ENCODE results near the gene BCAR3.

The BCAR3 gene

GRCh38 chr1:93605812-93606512 is 75.7 kb downstream of the BCAR3 start:
- WGBS (ENCODE audit: extremely low coverage, insufficient coverage, insufficient read length), result no CpG with 5 or more reads among the region's 4 CpGs
- Histone ChIP-seq H3K27ac (ENCODE audit: low read depth, low read length) (no peak overlapping the region), H2BK5ac (ENCODE audit: low read depth, low read length, poor library complexity) (no peak overlapping the region), H3K23ac (ENCODE audit: low read length) (no peak overlapping the region), H2BK120ac (ENCODE audit: insufficient read depth, low read length, poor library complexity) (no peak overlapping the region), H3K4me1 (ENCODE audit: control insufficient read depth in 1 of 2, insufficient read depth in 2 of 2, low read length in 2 of 2) (peaks cover 29 to 43% of the 10 kb centered on the region in 2 experiments), H4K91ac (ENCODE audit: low read depth, low read length) (no peak overlapping the region), H2AK5ac (ENCODE audit: low read length) (no peak overlapping the region), H3K27me3 (ENCODE audit: insufficient read depth, low read length) (no peaks in the 10 kb centered on the region), H2AFZ (ENCODE audit: insufficient read depth, low read length, poor library complexity) (no peak overlapping the region), H3K14ac (ENCODE audit: low read length) (no peak overlapping the region), H3K9me3 (ENCODE audit: insufficient read depth, low read depth, low read length) (no peaks in the 10 kb centered on the region), H3K79me2 (ENCODE audit: control insufficient read depth, insufficient read depth, low read length, poor library complexity) (peaks cover 10% of the 10 kb centered on the region), H3K9ac (ENCODE audit: low read length) (no peak overlapping the region), H3K36me3 (ENCODE audit: control insufficient read depth in 1 of 2, insufficient read depth in 2 of 2, low read length in 2 of 2) (no peaks in the 10 kb centered on the region), H3K4ac (ENCODE audit: low read depth, low read length) (no peak overlapping the region), H3K4me3 (ENCODE audit: low read depth, low read length) (no peak overlapping the region), H3K4me2 (ENCODE audit: low read length) (no peak overlapping the region), H4K8ac (ENCODE audit: low read depth, low read length) (no peak overlapping the region), H3K79me1 (ENCODE audit: low read length) (peaks cover 21% of the 10 kb centered on the region), H2BK12ac (ENCODE audit: low read length) (no peak overlapping the region), H3K18ac (ENCODE audit: low read length) (no peak overlapping the region), H4K12ac (ENCODE audit: low read depth, low read length) (no peak overlapping the region)
- no peak for DNase-seq

DNA sequence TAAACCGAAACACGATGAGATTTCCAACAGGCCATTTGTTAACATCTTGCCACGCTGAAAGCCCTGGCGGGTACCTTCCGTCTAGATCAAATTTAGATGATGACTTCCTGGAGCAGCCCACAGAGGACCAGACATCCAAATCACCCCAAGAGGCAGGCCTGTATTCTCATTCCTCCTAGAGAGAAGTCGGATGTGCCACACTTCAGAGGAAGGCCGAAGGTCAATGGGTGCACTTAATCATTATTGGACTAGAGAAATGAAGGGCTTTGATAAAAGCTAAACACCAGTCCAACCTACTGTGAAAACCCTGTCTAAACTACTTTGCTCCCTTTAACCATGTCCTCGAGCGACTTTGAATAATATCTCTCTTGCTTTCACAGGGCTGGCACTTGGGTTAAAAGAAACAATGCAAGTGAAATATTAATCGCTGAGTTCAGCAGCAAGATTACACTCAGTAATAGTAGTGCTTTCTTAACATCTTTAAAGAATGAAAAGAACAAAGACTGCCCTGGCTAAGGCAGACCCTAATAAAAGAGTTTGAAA is 76.5 kb downstream of the BCAR3 start:
- Histone ChIP-seq H3K4me3 (ENCODE audit: low read depth, low read length) (no peak overlapping the region), H3K4me1 (ENCODE audit: control insufficient read depth in 1 of 2, insufficient read depth in 2 of 2, low read length in 2 of 2) (peaks cover 37 to 51% of the 10 kb centered on the region in 2 experiments), H4K8ac (ENCODE audit: low read depth, low read length) (no peak overlapping the region), H3K4ac (ENCODE audit: low read depth, low read length) (peak overlapping the region; percentile 47), H3K14ac (ENCODE audit: low read length) (peak overlapping the region; percentile 13), H3K18ac (ENCODE audit: low read length) (no peak overlapping the region), H3K4me2 (ENCODE audit: low read length) (no peak overlapping the region), H4K91ac (ENCODE audit: low read depth, low read length) (peak overlapping the region; percentile 7), H2BK120ac (ENCODE audit: insufficient read depth, low read length, poor library complexity) (peak overlapping the region; percentile 48), H2BK5ac (ENCODE audit: low read depth, low read length, poor library complexity) (no peak overlapping the region), H3K79me2 (ENCODE audit: control insufficient read depth, insufficient read depth, low read length, poor library complexity) (peaks cover 15% of the 10 kb centered on the region), H3K27ac (ENCODE audit: low read depth, low read length) (no peak overlapping the region), H3K23ac (ENCODE audit: low read length) (no peak overlapping the region), H3K36me3 (ENCODE audit: control insufficient read depth in 1 of 2, insufficient read depth in 2 of 2, low read length in 2 of 2) (no peaks in the 10 kb centered on the region), H3K9ac (ENCODE audit: low read length) (no peak overlapping the region), H3K9me3 (ENCODE audit: insufficient read depth, low read depth, low read length) (no peaks in the 10 kb centered on the region), H2AFZ (ENCODE audit: insufficient read depth, low read length, poor library complexity) (no peak overlapping the region), H2BK12ac (ENCODE audit: low read length) (no peak overlapping the region), H4K12ac (ENCODE audit: low read depth, low read length) (no peak overlapping the region), H2AK5ac (ENCODE audit: low read length) (no peak overlapping the region), H3K27me3 (ENCODE audit: insufficient read depth, low read length) (no peaks in the 10 kb centered on the region), H3K79me1 (ENCODE audit: low read length) (peaks cover 28% of the 10 kb centered on the region)
- no peak for DNase-seq
- no CpG with 5 or more reads among the region's 10 CpGs for WGBS (ENCODE audit: extremely low coverage, insufficient coverage, insufficient read length)

GRCh38 chr1:93604411-93604810 is 77.2 kb downstream of the BCAR3 start:
- Histone ChIP-seq H3K4ac (ENCODE audit: low read depth, low read length) (no peak overlapping the region), H3K79me2 (ENCODE audit: control insufficient read depth, insufficient read depth, low read length, poor library complexity) (peaks cover 12% of the 10 kb centered on the region), H3K27me3 (ENCODE audit: insufficient read depth, low read length) (no peaks in the 10 kb centered on the region), H2AK5ac (ENCODE audit: low read length) (no peak overlapping the region), H3K14ac (ENCODE audit: low read length) (no peak overlapping the region), H4K91ac (ENCODE audit: low read depth, low read length) (no peak overlapping the region), H2BK120ac (ENCODE audit: insufficient read depth, low read length, poor library complexity) (no peak overlapping the region), H2BK12ac (ENCODE audit: low read length) (no peak overlapping the region), H3K23ac (ENCODE audit: low read length) (no peak overlapping the region), H3K18ac (ENCODE audit: low read length) (no peak overlapping the region), H3K4me1 (ENCODE audit: control insufficient read depth in 1 of 2, insufficient read depth in 2 of 2, low read length in 2 of 2) (peaks cover 38 to 51% of the 10 kb centered on the region in 2 experiments), H4K12ac (ENCODE audit: low read depth, low read length) (no peak overlapping the region), H3K79me1 (ENCODE audit: low read length) (peaks cover 27% of the 10 kb centered on the region), H3K9me3 (ENCODE audit: insufficient read depth, low read depth, low read length) (no peaks in the 10 kb centered on the region), H3K4me3 (ENCODE audit: low read depth, low read length) (no peak overlapping the region), H4K8ac (ENCODE audit: low read depth, low read length) (no peak overlapping the region), H3K9ac (ENCODE audit: low read length) (no peak overlapping the region), H3K4me2 (ENCODE audit: low read length) (no peak overlapping the region), H2AFZ (ENCODE audit: insufficient read depth, low read length, poor library complexity) (no peak overlapping the region), H3K36me3 (ENCODE audit: control insufficient read depth in 1 of 2, insufficient read depth in 2 of 2, low read length in 2 of 2) (no peaks in the 10 kb centered on the region), H3K27ac (ENCODE audit: low read depth, low read length) (no peak overlapping the region), H2BK5ac (ENCODE audit: low read depth, low read length, poor library complexity) (no peak overlapping the region)
- DNase-seq, result no peak
- WGBS (ENCODE audit: extremely low coverage, insufficient coverage, insufficient read length), result no CpG with 5 or more reads among the region's 1 CpG

- DNase-seq, result peak in 1 of 2 donors; percentile 41
- Histone ChIP-seq H4K8ac (ENCODE audit: low read depth, low read length) (peak overlapping the region; percentile 40), H3K9me3 (ENCODE audit: insufficient read depth, low read depth, low read length) (no peaks in the 10 kb centered on the region), H3K27me3 (ENCODE audit: insufficient read depth, low read length) (no peaks in the 10 kb centered on the region), H3K9ac (ENCODE audit: low read length) (no peak overlapping the region), H2BK5ac (ENCODE audit: low read depth, low read length, poor library complexity) (no peak overlapping the region), H3K79me1 (ENCODE audit: low read length) (peaks cover 32% of the 10 kb centered on the region), H4K12ac (ENCODE audit: low read depth, low read length) (no peak overlapping the region), H3K27ac (ENCODE audit: low read depth, low read length) (peak overlapping the region; percentile 54), H3K14ac (ENCODE audit: low read length) (peak overlapping the region; percentile 79), H3K18ac (ENCODE audit: low read length) (peak overlapping the region; percentile 63), H3K4me2 (ENCODE audit: low read length) (no peak overlapping the region), H3K4me1 (ENCODE audit: control insufficient read depth in 1 of 2, insufficient read depth in 2 of 2, low read length in 2 of 2) (peaks cover 39 to 53% of the 10 kb centered on the region in 2 experiments), H3K79me2 (ENCODE audit: control insufficient read depth, insufficient read depth, low read length, poor library complexity) (peaks cover 12% of the 10 kb centered on the region), H2AFZ (ENCODE audit: insufficient read depth, low read length, poor library complexity) (peak overlapping the region; percentile 6), H3K36me3 (ENCODE audit: control insufficient read depth in 1 of 2, insufficient read depth in 2 of 2, low read length in 2 of 2) (no peaks in the 10 kb centered on the region), H2AK5ac (ENCODE audit: low read length) (no peak overlapping the region), H4K91ac (ENCODE audit: low read depth, low read length) (no peak overlapping the region), H2BK12ac (ENCODE audit: low read length) (peak overlapping the region; percentile 96), H2BK120ac (ENCODE audit: insufficient read depth, low read length, poor library complexity) (peak overlapping the region; percentile 88), H3K4me3 (ENCODE audit: low read depth, low read length) (no peak overlapping the region), H3K4ac (ENCODE audit: low read depth, low read length) (peak overlapping the region; percentile 85), H3K23ac (ENCODE audit: low read length) (no peak overlapping the region)
- no CpG with 5 or more reads among the region's 4 CpGs for WGBS (ENCODE audit: extremely low coverage, insufficient coverage, insufficient read length)
These were observed 78.0 kb downstream of the BCAR3 start for GRCh38 chr1:93603601-93604000.
